GM12865 (cell line): ENCODE data around the gene GTSF1L.

Source experiments
- DNase-seq: peaks from one replicate; pipeline ENCODE4 v3.0.0; 2010; ENCODE audit warnings: low read depth
- H3K4me3 ChIP-seq: 2 replicates; pipeline ENCODE4 v1.5.1; 2011; ENCODE audit warnings: mild to moderate bottlenecking, low read depth, low read length, control low read depth
- CTCF ChIP-seq: IDR thresholded peaks from 2 replicates; pipeline ENCODE4 v1.5.1; 2011; ENCODE audit warnings: low read length, control low read depth, low read depth, inconsistent platforms; ENCODE audit not compliant: insufficient read depth; ENCODE audit errors: missing control alignments

GTSF1L gene

DNA sequence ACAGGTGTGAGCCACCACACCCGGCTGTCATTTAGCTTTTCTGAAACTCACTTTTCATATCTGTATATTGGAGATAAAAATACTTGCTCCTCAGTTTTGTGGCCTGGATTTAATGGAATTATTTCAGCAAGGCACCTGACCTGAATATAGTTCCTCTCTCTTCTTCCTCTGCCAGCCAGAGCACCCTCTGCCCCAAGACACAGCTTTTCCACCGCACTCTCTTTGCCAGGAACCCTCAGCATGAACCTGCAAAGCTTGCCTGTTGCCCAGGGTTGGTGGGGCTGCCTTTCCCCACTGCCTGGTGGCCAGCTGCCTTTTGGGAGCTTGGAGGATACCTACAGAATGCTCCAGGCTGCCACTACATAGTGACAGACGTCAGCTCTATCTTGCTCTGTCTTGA lies 3.1 kb downstream of the GTSF1L start:
- no peak for TF ChIP-seq CTCF
- no peak overlapping the region for H3K4me3 ChIP-seq
- DNase-seq, result no peak

GRCh38 chr20:43723186-43723585 lies 3.6 kb downstream of the GTSF1L start:
- no peak for TF ChIP-seq CTCF
- no peak overlapping the region for H3K4me3 ChIP-seq

GRCh38 chr20:43722153-43722505 lies 4.7 kb downstream of the GTSF1L start:
- TF ChIP-seq CTCF, result no peak
- DNase-seq, result peak; percentile 22
- no peak overlapping the region for H3K4me3 ChIP-seq

More at GRCh38 chr20:43723186-43723585, 3.6 kb downstream of the GTSF1L start:
- DNase-seq, result no peak

DNA sequence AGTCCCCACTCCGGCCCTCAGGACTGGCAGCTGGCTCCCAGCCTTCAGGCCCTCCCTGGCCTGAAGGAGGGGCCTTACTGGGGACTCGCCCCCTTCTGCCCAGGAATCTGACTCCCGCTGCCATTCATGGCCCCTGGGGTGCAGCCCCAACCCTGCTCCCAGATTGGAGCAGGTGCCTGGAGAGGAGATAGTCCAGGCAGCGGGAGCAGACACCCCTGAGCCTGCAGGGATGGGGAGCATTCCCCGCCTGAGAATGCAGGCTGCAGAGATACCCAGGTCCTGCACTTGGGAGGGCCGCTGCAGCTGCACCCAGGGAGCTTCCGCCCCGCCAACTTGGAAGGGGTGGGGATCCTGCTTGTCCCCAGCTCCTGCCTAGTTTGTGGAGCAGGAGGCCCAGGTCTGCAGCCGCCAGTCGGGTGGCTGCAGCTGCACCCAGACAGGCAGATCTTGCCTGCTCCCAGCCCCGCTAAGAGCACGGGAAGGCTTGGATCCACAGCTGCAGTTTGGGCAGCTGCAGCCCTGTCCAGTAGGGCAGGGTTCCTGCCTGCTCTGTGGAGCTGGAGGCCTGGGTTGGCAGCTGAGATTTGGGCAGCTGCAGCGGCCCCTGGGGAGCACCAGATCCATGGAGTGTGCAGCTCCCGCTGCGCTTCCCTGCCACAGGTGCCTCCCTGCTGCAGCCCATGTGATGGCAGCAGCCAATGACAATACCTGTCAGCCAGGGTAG lies 5.2 kb downstream of the GTSF1L start:
- DNase-seq, result no peak
- TF ChIP-seq CTCF, result no peak
- no peak overlapping the region for H3K4me3 ChIP-seq

- TF ChIP-seq CTCF, result no peak
- H3K4me3 ChIP-seq, result no peak overlapping the region
- DNase-seq, result no peak
Observed at GRCh38 chr20:43721097-43721428, 5.7 kb downstream of the GTSF1L start.

GRCh38 chr20:43720007-43720406 lies 6.8 kb downstream of the GTSF1L start:
- DNase-seq, result no peak
- H3K4me3 ChIP-seq, result no peak overlapping the region
- TF ChIP-seq CTCF, result no peak

GRCh38 chr20:43717616-43717995 lies 9.2 kb downstream of the GTSF1L start:
- no peak for TF ChIP-seq CTCF
- no peak overlapping the region for H3K4me3 ChIP-seq
- DNase-seq, result no peak
